ENCODE results near the gene CORO1A.

GRCh38 chr16:30184096-30184890 lies 891 bp downstream of the CORO1A start:
- TF ChIP-seq, protein P1, sequence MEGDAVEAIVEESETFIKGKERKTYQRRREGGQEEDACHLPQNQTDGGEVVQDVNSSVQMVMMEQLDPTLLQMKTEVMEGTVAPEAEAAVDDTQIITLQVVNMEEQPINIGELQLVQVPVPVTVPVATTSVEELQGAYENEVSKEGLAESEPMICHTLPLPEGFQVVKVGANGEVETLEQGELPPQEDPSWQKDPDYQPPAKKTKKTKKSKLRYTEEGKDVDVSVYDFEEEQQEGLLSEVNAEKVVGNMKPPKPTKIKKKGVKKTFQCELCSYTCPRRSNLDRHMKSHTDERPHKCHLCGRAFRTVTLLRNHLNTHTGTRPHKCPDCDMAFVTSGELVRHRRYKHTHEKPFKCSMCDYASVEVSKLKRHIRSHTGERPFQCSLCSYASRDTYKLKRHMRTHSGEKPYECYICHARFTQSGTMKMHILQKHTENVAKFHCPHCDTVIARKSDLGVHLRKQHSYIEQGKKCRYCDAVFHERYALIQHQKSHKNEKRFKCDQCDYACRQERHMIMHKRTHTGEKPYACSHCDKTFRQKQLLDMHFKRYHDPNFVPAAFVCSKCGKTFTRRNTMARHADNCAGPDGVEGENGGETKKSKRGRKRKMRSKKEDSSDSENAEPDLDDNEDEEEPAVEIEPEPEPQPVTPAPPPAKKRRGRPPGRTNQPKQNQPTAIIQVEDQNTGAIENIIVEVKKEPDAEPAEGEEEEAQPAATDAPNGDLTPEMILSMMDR (IDR thresholded peaks at IDR 0.05; ENCODE audit: low read depth, low read length): no peak
- TF ChIP-seq POLR2A (IDR thresholded peaks at IDR 0.05; ENCODE audit: extremely low read depth, insufficient read length): peak; percentile 6

Measured in NB4 (cell line).